H1 (cell line): ENCODE data around the gene LRTM1.

Experiments used
- BCL11A ChIP-seq, 2 experiments: IDR thresholded peaks; one replicate each; pipeline ENCODE4 v1.6.1; 2011; ENCODE audit warnings: low read depth in 2 of 2, low read length in 2 of 2, mild to moderate bottlenecking in 2 of 2
- EGR1 ChIP-seq: IDR thresholded peaks from 2 replicates; pipeline ENCODE4 v1.6.1; 2011; ENCODE audit warnings: low read depth, low read length, borderline replicate concordance
- FOSL1 ChIP-seq: IDR thresholded peaks from 2 replicates; pipeline ENCODE4 v1.6.1; 2011; ENCODE audit warnings: mild to moderate bottlenecking, low read depth, low read length, moderate library complexity; ENCODE audit not compliant: insufficient read depth
- JUN ChIP-seq: IDR thresholded peaks from 2 replicates; pipeline ENCODE4 v1.6.1; 2011; ENCODE audit warnings: low read depth, mild to moderate bottlenecking, improper control_type of control experiment, low read length
- POLR2AphosphoS5 ChIP-seq: IDR thresholded peaks from 2 replicates; pipeline ENCODE4 v1.6.1; 2011; ENCODE audit warnings: low read depth, low read length
- RAD21 ChIP-seq, 2 experiments: IDR thresholded peaks in 1 of 2; conservative IDR thresholded peaks in 1 of 2; 2 replicates each; pipeline ENCODE4 v1.6.1; 2011; ENCODE audit warnings: low read depth in 2 of 2, low read length in 2 of 2, improper control_type of control experiment in 1 of 2, inconsistent platforms in 1 of 2, mild to moderate bottlenecking in 1 of 2, moderate library complexity in 1 of 2
- TAF1 ChIP-seq: IDR thresholded peaks from 2 replicates; pipeline ENCODE4 v1.6.1; 2011; ENCODE audit warnings: mild to moderate bottlenecking, low read depth, low read length
- TBP ChIP-seq: IDR thresholded peaks from 2 replicates; pipeline ENCODE4 v1.6.1; 2011; ENCODE audit warnings: low read depth, low read length, improper control_type of control experiment
- ZNF274 ChIP-seq: IDR thresholded peaks from 2 replicates; pipeline ENCODE4 v1.7.0; 2012; ENCODE audit warnings: low read length, borderline replicate concordance; ENCODE audit errors: extremely low read depth
- TF ChIP-seq, protein P1 (sequence below): IDR thresholded peaks from 2 replicates; pipeline ENCODE4 v1.6.1; 2012; ENCODE audit warnings: inconsistent platforms
- TF ChIP-seq, protein P2 (sequence below), 3 experiments: IDR thresholded peaks; 1 replicate in 2 of 3; 2 replicates in 1 of 3; pipeline versions ENCODE4 v1.5.1 to v1.6.1; 2011; ENCODE audit warnings: low read length in 3 of 3, mild to moderate bottlenecking in 3 of 3, inconsistent platforms in 2 of 3, low read depth in 1 of 3, moderate library complexity in 1 of 3; ENCODE audit not compliant: insufficient read depth in 1 of 3; ENCODE audit errors: control extremely low read depth in 1 of 3
- TF ChIP-seq, protein P3 (sequence below): IDR thresholded peaks from 2 replicates; pipeline ENCODE4 v1.6.1; 2011; ENCODE audit warnings: low read depth, mild to moderate bottlenecking, low read length; ENCODE audit not compliant: insufficient read depth

DNA sequence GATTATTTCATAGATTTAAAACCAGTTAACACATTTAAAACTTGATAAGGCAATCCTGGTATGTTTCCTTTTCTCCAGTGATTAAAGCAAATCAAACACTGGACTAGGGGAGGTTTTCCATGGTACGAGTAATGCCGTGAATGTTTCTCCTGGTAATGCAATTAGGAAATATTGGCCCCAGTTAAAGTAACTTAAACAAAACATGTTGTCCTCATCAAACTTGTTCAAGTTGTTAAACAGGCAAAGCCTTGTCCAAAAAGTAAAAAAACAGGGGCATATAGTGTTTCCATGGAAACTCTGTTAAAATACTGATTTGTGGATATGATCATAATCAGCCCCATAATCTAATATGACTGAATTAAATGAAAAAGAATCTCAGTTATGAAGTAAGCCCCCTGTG lies 13.1 kb upstream of the LRTM1 start:
- TF ChIP-seq, protein P1, sequence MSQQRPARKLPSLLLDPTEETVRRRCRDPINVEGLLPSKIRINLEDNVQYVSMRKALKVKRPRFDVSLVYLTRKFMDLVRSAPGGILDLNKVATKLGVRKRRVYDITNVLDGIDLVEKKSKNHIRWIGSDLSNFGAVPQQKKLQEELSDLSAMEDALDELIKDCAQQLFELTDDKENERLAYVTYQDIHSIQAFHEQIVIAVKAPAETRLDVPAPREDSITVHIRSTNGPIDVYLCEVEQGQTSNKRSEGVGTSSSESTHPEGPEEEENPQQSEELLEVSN = no peak
- no peak for TF ChIP-seq RAD21 (IDR thresholded peaks at IDR 0.05 in 1 of 2, conservative IDR thresholded peaks at IDR 0.05 in 1 of 2; ENCODE audit: low read depth in 2 of 2, low read length in 2 of 2)
- TF ChIP-seq, protein P2, sequence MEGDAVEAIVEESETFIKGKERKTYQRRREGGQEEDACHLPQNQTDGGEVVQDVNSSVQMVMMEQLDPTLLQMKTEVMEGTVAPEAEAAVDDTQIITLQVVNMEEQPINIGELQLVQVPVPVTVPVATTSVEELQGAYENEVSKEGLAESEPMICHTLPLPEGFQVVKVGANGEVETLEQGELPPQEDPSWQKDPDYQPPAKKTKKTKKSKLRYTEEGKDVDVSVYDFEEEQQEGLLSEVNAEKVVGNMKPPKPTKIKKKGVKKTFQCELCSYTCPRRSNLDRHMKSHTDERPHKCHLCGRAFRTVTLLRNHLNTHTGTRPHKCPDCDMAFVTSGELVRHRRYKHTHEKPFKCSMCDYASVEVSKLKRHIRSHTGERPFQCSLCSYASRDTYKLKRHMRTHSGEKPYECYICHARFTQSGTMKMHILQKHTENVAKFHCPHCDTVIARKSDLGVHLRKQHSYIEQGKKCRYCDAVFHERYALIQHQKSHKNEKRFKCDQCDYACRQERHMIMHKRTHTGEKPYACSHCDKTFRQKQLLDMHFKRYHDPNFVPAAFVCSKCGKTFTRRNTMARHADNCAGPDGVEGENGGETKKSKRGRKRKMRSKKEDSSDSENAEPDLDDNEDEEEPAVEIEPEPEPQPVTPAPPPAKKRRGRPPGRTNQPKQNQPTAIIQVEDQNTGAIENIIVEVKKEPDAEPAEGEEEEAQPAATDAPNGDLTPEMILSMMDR (IDR thresholded peaks at IDR 0.05; ENCODE audit: control extremely low read depth in 1 of 3, insufficient read depth in 1 of 3, low read depth in 1 of 3, low read length in 3 of 3) = no peak
- TF ChIP-seq ZNF274 = no peak
- no peak for TF ChIP-seq POLR2AphosphoS5
- no peak for TF ChIP-seq TAF1
- no peak for TF ChIP-seq BCL11A (IDR thresholded peaks at IDR 0.05; ENCODE audit: low read depth in 2 of 2, low read length in 2 of 2)
- no peak for TF ChIP-seq JUN
- no peak for TF ChIP-seq FOSL1
- TF ChIP-seq, protein P3, sequence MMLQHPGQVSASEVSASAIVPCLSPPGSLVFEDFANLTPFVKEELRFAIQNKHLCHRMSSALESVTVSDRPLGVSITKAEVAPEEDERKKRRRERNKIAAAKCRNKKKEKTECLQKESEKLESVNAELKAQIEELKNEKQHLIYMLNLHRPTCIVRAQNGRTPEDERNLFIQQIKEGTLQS = no peak
- TF ChIP-seq EGR1 = no peak
- TF ChIP-seq TBP = no peak
